GM12878 (cell line): Measurements from ENCODE around the gene AXDND1. TPM values are rescaled to one million over a fixed set of nuclear protein-coding genes. Genes with fewer than 3 reads are reported as not detected.
"Not testable (repeated sequence)": the region's sequence is repeated elsewhere in the genome, so short reads cannot be mapped to it uniquely, and the experiment has no call there.

Experiments used
- ATAC-seq: fragments of 200-7000 bp; cut with Tn5 transposase; 3 replicates; pipeline ENCODE4 v1.9.1; 2020; ENCODE audit warnings: mild to moderate bottlenecking, moderate library complexity
- BruUV-seq: library from RNA; stranded (reverse); fragments of 400-500 nt; replicated peaks from 2 replicates; lab custom pipeline; 2021; lab: Mats Ljungman, UMichigan
- CTCF ChIA-PET: fragments of 300-600 bp; sonication (Branson Sonifier 250); formaldehyde crosslinking; extraction: SDS; loops from one replicate; lab custom pipeline; 2021; ENCODE audit warnings: inconsistent platforms; lab: Yijun Ruan, JAX
- POLR2A ChIA-PET: fragments of 350-600 bp; formaldehyde crosslinking; extraction: SDS; loops from one replicate; lab custom pipeline; 2021; ENCODE audit warnings: inconsistent platforms; lab: Charles Lee
- RAD21 ChIA-PET: fragments of 300-600 bp; sonication (Branson Sonifier 250); formaldehyde crosslinking; loops from one replicate; lab custom pipeline; 2023; ENCODE audit warnings: antibody characterized with exemption; ENCODE audit not compliant: unreplicated experiment; lab: Charles Lee
- SMC1A ChIA-PET: fragments of 300-600 bp; sonication (Branson Sonifier 250); formaldehyde crosslinking; loops from one replicate; lab custom pipeline; 2023; ENCODE audit not compliant: unreplicated experiment, uncharacterized antibody; lab: Charles Lee
- DNase-seq: peaks from one replicate; pipeline ENCODE4 v3.0.0-alpha.2; 2011; ENCODE audit warnings: low read depth, low spot score
- FAIRE-seq: peaks from 3 replicates; lab custom pipeline; 2011; peaks lifted over from hg19 to GRCh38; lab: Jason Lieb, UNC
- H2AFZ ChIP-seq: 2 replicates; pipeline ENCODE4 v1.6.0; 2011; ENCODE audit warnings: low read depth, low read length, control low read depth; ENCODE audit not compliant: control insufficient read depth
- H3K27ac ChIP-seq: 2 replicates; pipeline ENCODE4 v1.5.1; 2011; ENCODE audit warnings: control low read depth; ENCODE audit not compliant: control insufficient read depth, insufficient read depth
- H3K27me3 ChIP-seq, 2 experiments: replicated peaks in 1 of 2; 2 replicates each; pipeline versions ENCODE4 v1.6.0 to v1.6.1; 2011; ENCODE audit warnings: low read length in 1 of 2; ENCODE audit not compliant: control insufficient read depth in 2 of 2, insufficient read depth in 2 of 2
- H3K36me3 ChIP-seq, 2 experiments: 2 replicates each; pipeline ENCODE4 v1.5.1; 2011; ENCODE audit warnings: low read length in 1 of 2; ENCODE audit not compliant: control insufficient read depth in 2 of 2, insufficient read depth in 2 of 2
- H3K4me1 ChIP-seq: 2 replicates; pipeline ENCODE4 v1.6.1; 2011; ENCODE audit warnings: mild to moderate bottlenecking, low read length, moderate library complexity, mixed read lengths; ENCODE audit not compliant: control insufficient read depth, insufficient read depth
- H3K4me2 ChIP-seq: 2 replicates; pipeline ENCODE4 v1.6.0; 2011; ENCODE audit warnings: control low read depth; ENCODE audit not compliant: control insufficient read depth, insufficient read depth
- H3K4me3 ChIP-seq: fragments of 200-600 bp; sonication (generic); 2 replicates; pipeline ENCODE4 v1.5.1; 2016
- H3K79me2 ChIP-seq: 2 replicates; pipeline ENCODE4 v1.6.0; 2011; ENCODE audit warnings: low read length; ENCODE audit not compliant: control insufficient read depth, insufficient read depth
- H3K9ac ChIP-seq: 2 replicates; pipeline ENCODE4 v1.8.0; 2011; ENCODE audit warnings: low read length, control low read depth, mixed read lengths; ENCODE audit not compliant: control insufficient read depth, insufficient read depth
- H3K9me3 ChIP-seq: replicated peaks from 3 replicates; pipeline ENCODE4 v1.5.1; 2011; ENCODE audit warnings: mild to moderate bottlenecking, low read length; ENCODE audit not compliant: control insufficient read depth, insufficient read depth
- H4K20me1 ChIP-seq: 2 replicates; pipeline ENCODE4 v1.6.0; 2011; ENCODE audit not compliant: control insufficient read depth, insufficient read depth
- FOXK2 ChIP-seq: fragments of 450-650 bp; IDR thresholded peaks from 2 replicates; pipeline ENCODE4 v1.6.1; 2017; ENCODE audit warnings: mild to moderate bottlenecking, moderate library complexity
- HCFC1 ChIP-seq: fragments of 150-350 bp; IDR thresholded peaks from 2 replicates; pipeline ENCODE4 v1.6.1; 2014; ENCODE audit warnings: low read length
- NFXL1 ChIP-seq: fragments of 450-650 bp; IDR thresholded peaks from 2 replicates; pipeline ENCODE4 v1.6.1; 2017; ENCODE audit warnings: antibody characterized with exemption, mild to moderate bottlenecking, borderline replicate concordance
- NRF1 ChIP-seq: conservative IDR thresholded peaks from 2 replicates; pipeline ENCODE4 v1.6.1; 2011; ENCODE audit warnings: mild to moderate bottlenecking, low read depth, low read length, improper control_type of control experiment
- SUPT20H ChIP-seq: IDR thresholded peaks from 2 replicates; pipeline ENCODE4 v1.6.1; 2011; ENCODE audit warnings: low read depth, mild to moderate bottlenecking, low read length, moderate library complexity, borderline replicate concordance; ENCODE audit not compliant: control insufficient read depth
- ZBTB33 ChIP-seq: fragments of 450-650 bp; IDR thresholded peaks from 2 replicates; pipeline ENCODE4 v1.6.1; 2017; ENCODE audit warnings: mild to moderate bottlenecking
- ZNF217 ChIP-seq: fragments of 450-650 bp; IDR thresholded peaks from 2 replicates; pipeline ENCODE4 v1.6.1; 2017; ENCODE audit warnings: antibody characterized with exemption, mild to moderate bottlenecking
- WGBS: methylation state at CpG from one replicate; pipeline ENCODE4 v1.1.6; 2016; ENCODE audit warnings: low lambda C conversion rate; ENCODE audit not compliant: insufficient replicate concordance, insufficient coverage; ENCODE audit errors: missing lambda C conversion rate; 5-methylcytosine and 5-hydroxymethylcytosine counted together
- in situ Hi-C: fragments of 300-500 bp; cut with MboI; formaldehyde crosslinking; loops from 9 replicates; pipeline ENCODE4 v1.14.3; 2018; ENCODE audit warnings: mixed read lengths
- intact Hi-C: fragments of 100-400 bp; cut with micrococcal nuclease; formaldehyde crosslinking; loops from one replicate; pipeline ENCODE4 v1.14.2; 2022; ENCODE audit not compliant: unreplicated experiment
- polyA plus RNA-seq, 11 experiments: library from polyadenylated mRNA; depleted of rRNA in 4 of 11; unstranded in 6 of 11; stranded (reverse) in 5 of 11; fragments of >200 nt; fragmentation: Nextera tagmentation in 4 of 11; fragmentation: Illumina TruSeq in 1 of 11; extraction: Ambion mirVana in 4 of 11; extraction: Trizol in 1 of 11; gene quantifications; 1 replicate in 1 of 11; 2 replicates in 10 of 11; pipeline versions ENCODE4 v1.2.1 to v1.2.3, GENCODE V29; 2011 to 2016; ENCODE audit warnings: inconsistent platforms in 2 of 11, missing spikeins in 2 of 11, low read depth in 1 of 11
- total RNA-seq, 4 experiments: library from RNA; depleted of rRNA in 3 of 4; stranded (reverse); fragments of >200 nt in 3 of 4; fragmentation: Illumina TruSeq in 1 of 4; extraction: Trizol in 1 of 4; gene quantifications; 2 replicates each; pipeline versions ENCODE4 v1.2.1 to v1.2.3, GENCODE V29; 2013 to 2021

AXDND1 gene
- total and polyA plus RNA-seq, 10 of the 15 experiments (the other 5 are each of a cell fraction or from before 2014, with no cell fraction given) = 0.12 to 0.84 (median 0.42) TPM

GRCh38 chr1:179440971-179441370 lies 75.2 kb downstream of the AXDND1 start:
- ChIA-PET CTCF (no interaction called here), POLR2A (no interaction called here), RAD21 (no interaction called here), SMC1A (no interaction called here)
- Histone ChIP-seq H3K36me3 (no peaks in the 10 kb centered on the region), H3K4me2 (no peak overlapping the region), H2AFZ (no peak overlapping the region), H3K27me3 (no peaks in the 10 kb centered on the region), H3K9ac (no peak overlapping the region), H3K4me3 (no peak overlapping the region), H3K9me3 (no peaks in the 10 kb centered on the region), H3K79me2 (no peaks in the 10 kb centered on the region), H3K27ac (no peak overlapping the region), H3K4me1 (no peaks in the 10 kb centered on the region), H4K20me1 (no peaks in the 10 kb centered on the region)
- in situ Hi-C loops = no loop called here
- TF ChIP-seq FOXK2 (no peak), HCFC1 (no peak), SUPT20H (no peak)
- intact Hi-C loops = no loop called here
- DNase-seq (no peak), ATAC-seq (no peak), FAIRE-seq (no peak)
- BruUV-seq = no TSS peak
- WGBS = 34% methylated on average over 7 of the region's 7 CpGs

GRCh38 chr1:179441501-179441900 lies 75.7 kb downstream of the AXDND1 start:
- SMC1A ChIA-PET = no interaction called here
- TF ChIP-seq NRF1 (no peak), ZBTB33 (no peak), ZNF217 (no peak), NFXL1 (no peak)
- TF ChIP-seq, all 136 proteins: peak for 0
- POLR2A ChIA-PET = no interaction called here
- Histone ChIP-seq H3K27me3 (no peaks in the 10 kb centered on the region), H3K36me3 (no peaks in the 10 kb centered on the region), H3K4me1 (no peaks in the 10 kb centered on the region), H3K4me3 (no peak overlapping the region), H3K9me3 (no peaks in the 10 kb centered on the region), H3K79me2 (no peaks in the 10 kb centered on the region), H3K4me2 (no peak overlapping the region), H3K27ac (no peak overlapping the region), H3K9ac (no peak overlapping the region), H4K20me1 (no peaks in the 10 kb centered on the region), H2AFZ (no peak overlapping the region)
- RAD21 ChIA-PET = no interaction called here
- CTCF ChIA-PET = no interaction called here
- FAIRE-seq (no peak), ATAC-seq (no peak), DNase-seq (no peak)
- in situ Hi-C loops = no loop called here
- intact Hi-C loops = no loop called here
- BruUV-seq = no TSS peak
- 47% methylated on average over 6 of the region's 6 CpGs for WGBS

- 72% methylated on average over 10 of the region's 10 CpGs for WGBS
- CTCF ChIA-PET, H3K27me3 ChIP-seq, POLR2A ChIA-PET, BruUV-seq, H3K9me3 ChIP-seq, H3K79me2 ChIP-seq, ATAC-seq, H4K20me1 ChIP-seq, H3K4me1 ChIP-seq, RAD21 ChIA-PET, intact Hi-C loops, H2AFZ ChIP-seq, H3K9ac ChIP-seq, DNase-seq, H3K4me2 ChIP-seq, SMC1A ChIA-PET, H3K36me3 ChIP-seq, H3K4me3 ChIP-seq, H3K27ac ChIP-seq, in situ Hi-C loops, FAIRE-seq: not testable (repeated sequence)
These were observed 77.1 kb downstream of the AXDND1 start for GRCh38 chr1:179442846-179443245.
